T-helper 2 cell treated with Interferon-gamma antibody and Interleukin-4, amounts not matched to agents 100 ng/mL and 5 ng/mL, for 36 hours (primary cell): ENCODE data around the gene CEP89. TPM values are rescaled to one million over a fixed set of nuclear protein-coding genes. Genes with fewer than 3 reads are reported as not detected.
"Not testable (repeated sequence)": the region's sequence is repeated elsewhere in the genome, so short reads cannot be mapped to it uniquely, and the experiment has no call there.

Source experiments
- intact Hi-C: fragments of 100-400 bp; cut with micrococcal nuclease; formaldehyde crosslinking; loops from one replicate; pipeline ENCODE4 v1.15.1; 2023
- total RNA-seq: library from RNA; stranded (reverse); gene quantifications from 2 replicates; pipeline ENCODE4 v1.2.3, GENCODE V29; 2022

The CEP89 gene
- total RNA-seq, 1 donor from 2014 or later, result 17.7 TPM

- intact Hi-C loops, result no loop called here
Measured at GRCh38 chr19:32896516-32897214, 75.1 kb downstream of the CEP89 start.

GRCh38 chr19:32895384-32895783, 76.4 kb downstream of the CEP89 start:
- intact Hi-C loops, result no loop called here

GRCh38 chr19:32891609-32892008, 80.1 kb downstream of the CEP89 start:
- intact Hi-C loops, result no loop called here

- intact Hi-C loops, result no loop called here
Measured at GRCh38 chr19:32890841-32891240, 80.9 kb downstream of the CEP89 start.

- intact Hi-C loops, result no loop called here
Measured at GRCh38 chr19:32890326-32890725, 81.4 kb downstream of the CEP89 start.

- intact Hi-C loops, result no loop called here
Measured at GRCh38 chr19:32889137-32889934, 82.4 kb downstream of the CEP89 start.

- intact Hi-C loops, result no loop called here
Measured at GRCh38 chr19:32887572-32888215, 84.1 kb downstream of the CEP89 start.

GRCh38 chr19:32886241-32886640, 85.5 kb downstream of the CEP89 start:
- intact Hi-C loops, result no loop called here

- intact Hi-C loops, result not testable (repeated sequence)
Measured at GRCh38 chr19:32885255-32885654, 86.5 kb downstream of the CEP89 start.

- intact Hi-C loops, result no loop called here
Measured at GRCh38 chr19:32881766-32882165, 90.0 kb downstream of the CEP89 start.

GRCh38 chr19:32880622-32881021, 91.1 kb downstream of the CEP89 start:
- intact Hi-C loops, result no loop called here

- intact Hi-C loops, result no loop called here
Measured at GRCh38 chr19:32879741-32880140, 92.0 kb downstream of the CEP89 start.

- intact Hi-C loops, result no loop called here
Measured at GRCh38 chr19:32878988-32879387, 92.8 kb downstream of the CEP89 start.

- intact Hi-C loops, result no loop called here
Measured at GRCh38 chr19:32877977-32878745, 93.6 kb downstream of the CEP89 start.

- intact Hi-C loops, result no loop called here
Measured at GRCh38 chr19:32877323-32877912, 94.3 kb downstream of the CEP89 start.

- intact Hi-C loops, result no loop called here
Measured at GRCh38 chr19:32876919-32877285, 94.9 kb downstream of the CEP89 start.

- intact Hi-C loops, result no loop called here
Measured at GRCh38 chr19:32876236-32876918, 95.4 kb downstream of the CEP89 start.

GRCh38 chr19:32875428-32875827, 96.3 kb downstream of the CEP89 start:
- intact Hi-C loops, result no loop called here

GRCh38 chr19:32874605-32875004, 97.2 kb downstream of the CEP89 start:
- intact Hi-C loops, result no loop called here

- intact Hi-C loops, result no loop called here
Measured at GRCh38 chr19:32873247-32873959, 98.4 kb downstream of the CEP89 start.
